GM12878 (cell line): ENCODE measurements around the gene KLHDC8A.
"Not testable (repeated sequence)": the region's sequence is repeated elsewhere in the genome, so short reads cannot be mapped to it uniquely, and the experiment has no call there.

ENCODE experiments used
- BACH1 ChIP-seq: fragments of 450-650 bp; IDR thresholded peaks from 2 replicates; pipeline ENCODE4 v1.6.1; 2017; ENCODE audit warnings: mild to moderate bottlenecking, borderline replicate concordance
- CTCF ChIP-seq, 3 experiments: IDR thresholded peaks in 2 of 3; conservative IDR thresholded peaks in 1 of 3; 2 replicates each; pipeline ENCODE4 v1.5.1; 2011; ENCODE audit warnings: low read depth in 3 of 3, low read length in 3 of 3, mild to moderate bottlenecking in 3 of 3, control low read depth in 2 of 3, moderate library complexity in 2 of 3, inconsistent platforms in 1 of 3, mixed read lengths in 1 of 3; ENCODE audit not compliant: control insufficient read depth in 2 of 3, insufficient read depth in 1 of 3; ENCODE audit errors: extremely low read depth in 1 of 3
- EZH2 ChIP-seq: IDR thresholded peaks from 2 replicates; pipeline ENCODE4 v1.6.1; 2012; ENCODE audit warnings: low read depth, mild to moderate bottlenecking, control low read depth, inconsistent platforms, low read length, borderline replicate concordance; ENCODE audit not compliant: control insufficient read depth
- POLR2A ChIP-seq: IDR thresholded peaks from 2 replicates; pipeline ENCODE4 v1.6.1; 2011; ENCODE audit warnings: low read depth, mild to moderate bottlenecking, low read length
- SIN3A ChIP-seq: IDR thresholded peaks from 2 replicates; pipeline ENCODE4 v1.6.1; 2012; ENCODE audit warnings: low read depth, low read length, improper control_type of control experiment
- TCF12 ChIP-seq: IDR thresholded peaks from 2 replicates; pipeline ENCODE4 v1.6.1; 2011; ENCODE audit warnings: low read depth, mild to moderate bottlenecking, low read length

DNA sequence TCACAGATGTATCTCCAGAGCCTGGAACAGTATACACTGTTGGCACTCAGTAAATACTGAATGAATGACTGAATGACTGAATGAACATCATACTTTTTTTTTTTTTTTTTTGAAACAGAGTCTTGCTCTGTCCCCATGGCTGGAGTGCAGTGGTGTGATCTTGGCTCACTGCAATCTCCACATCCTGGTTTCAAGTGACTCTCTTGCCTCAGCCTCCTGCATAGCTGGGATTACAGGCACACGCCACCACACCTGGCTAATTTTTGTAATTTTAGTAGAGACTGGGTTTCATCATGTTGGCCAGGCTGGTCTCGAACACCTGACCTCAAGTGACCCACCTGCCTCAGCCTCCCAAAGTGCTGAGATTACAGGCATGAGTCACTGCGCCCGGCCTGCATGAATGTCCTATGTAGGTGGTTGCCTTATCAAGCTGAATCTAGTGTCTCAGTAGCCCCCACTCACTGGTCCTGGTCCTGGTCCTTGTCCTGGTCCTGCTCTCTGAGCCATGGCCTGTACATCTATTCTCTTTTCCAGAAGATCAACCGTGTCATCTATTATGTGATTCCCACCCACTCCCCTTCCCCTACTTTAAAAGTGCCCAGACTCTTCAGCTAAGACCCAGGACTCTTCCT, 59.1 kb downstream of the KLHDC8A start:
- TF ChIP-seq POLR2A; EZH2; CTCF (IDR thresholded peaks at IDR 0.05 in 2 of 3, conservative IDR thresholded peaks at IDR 0.05 in 1 of 3; ENCODE audit: control insufficient read depth in 2 of 3, extremely low read depth in 1 of 3, insufficient read depth in 1 of 3, low read depth in 3 of 3, low read length in 3 of 3); BACH1; TCF12; SIN3A: not testable (repeated sequence)
